HepG2 (cell line): ENCODE measurements around the gene TLL2. TPM values are rescaled to one million over a fixed set of nuclear protein-coding genes. Genes with fewer than 3 reads are reported as not detected.

Experiments
- CBX1 ChIP-seq: IDR thresholded peaks from one replicate; pipeline ENCODE4 v1.6.1; 2016; ENCODE audit warnings: antibody characterized with exemption, low read depth
- DMTF1 ChIP-seq: sonication (generic); formaldehyde crosslinking; IDR thresholded peaks from 2 replicates; pipeline ENCODE4 v1.4.0; 2020; ENCODE audit warnings: mild to moderate bottlenecking, missing genetic modification reagents
- EP300 ChIP-seq, 3 experiments: sonication (generic) in 1 of 3; formaldehyde crosslinking in 1 of 3; IDR thresholded peaks; 2 replicates each; pipeline versions ENCODE4 v1.5.1 to v1.6.1; 2011 to 2020; ENCODE audit warnings: low read depth in 2 of 3, low read length in 2 of 3, borderline replicate concordance in 1 of 3, improper control_type of control experiment in 1 of 3, mild to moderate bottlenecking in 1 of 3, missing genetic modification reagents in 1 of 3, moderate library complexity in 1 of 3
- GMEB2 ChIP-seq: IDR thresholded peaks from 2 replicates; pipeline ENCODE4 v1.6.1; 2016; ENCODE audit warnings: missing biosample characterization, missing genetic modification reagents, low read depth
- HBP1 ChIP-seq: IDR thresholded peaks from 2 replicates; pipeline ENCODE4 v1.6.1; 2016; ENCODE audit warnings: low read depth, control low read depth
- KIAA2018 ChIP-seq: sonication (generic); formaldehyde crosslinking; IDR thresholded peaks from 2 replicates; pipeline ENCODE4 v1.5.0; 2020; ENCODE audit warnings: mild to moderate bottlenecking, missing genetic modification reagents, borderline replicate concordance
- SRF ChIP-seq: IDR thresholded peaks from 2 replicates; pipeline ENCODE4 v1.6.1; 2011; ENCODE audit warnings: mild to moderate bottlenecking, low read depth, low read length, moderate library complexity
- TFDP1 ChIP-seq: IDR thresholded peaks from 2 replicates; pipeline ENCODE4 v1.6.1; 2016; ENCODE audit warnings: missing compliant biosample characterization, missing genetic modification reagents, borderline replicate concordance
- U2AF2 ChIP-seq: fragments of 200-400 bp; formaldehyde crosslinking; IDR thresholded peaks from 2 replicates; pipeline ENCODE4 v1.6.1; 2017; ENCODE audit warnings: low read depth, mild to moderate bottlenecking, low read length
- ZBTB7B ChIP-seq: sonication (generic); formaldehyde crosslinking; IDR thresholded peaks from 2 replicates; pipeline ENCODE4 v1.4.0; 2020; ENCODE audit warnings: missing genetic modification reagents
- ZNF274 ChIP-seq: sonication (generic); formaldehyde crosslinking; IDR thresholded peaks from 2 replicates; pipeline ENCODE4 v1.5.1; 2020; ENCODE audit warnings: mild to moderate bottlenecking, missing genetic modification reagents
- ZNF883 ChIP-seq: sonication (generic); formaldehyde crosslinking; IDR thresholded peaks from 2 replicates; pipeline ENCODE4 v1.5.1; 2020; ENCODE audit warnings: mild to moderate bottlenecking, missing genetic modification reagents; ENCODE audit errors: not compliant biosample characterization
- polyA plus RNA-seq, 8 experiments: library from polyadenylated mRNA; depleted of rRNA in 3 of 8; stranded (reverse) in 7 of 8; unstranded in 1 of 8; fragments of >200 nt; fragmentation: Illumina TruSeq in 4 of 8; extraction: Trizol in 4 of 8; gene quantifications; 2 replicates each; pipeline versions ENCODE4 v1.2.1 to v1.2.3, GENCODE V29; 2011 to 2016; ENCODE audit warnings: low read depth in 4 of 8, missing spikeins in 1 of 8, mixed read lengths in 1 of 8; ENCODE audit not compliant: insufficient read depth in 1 of 8
- total RNA-seq, 5 experiments: library from RNA; depleted of rRNA; stranded (reverse); fragments of >200 nt; fragmentation: Illumina TruSeq; extraction: Trizol; gene quantifications; 2 replicates each; pipeline ENCODE4 v1.2.3, GENCODE V29; 2016; ENCODE audit warnings: low read depth in 1 of 5

Gene TLL2
- total and polyA plus RNA-seq, 2 of the 13 experiments (the other 11 are each of a cell fraction or from before 2014, with no cell fraction given) = 0.09 TPM; not detected in 1

- no peak for TF ChIP-seq CBX1
- TF ChIP-seq DMTF1 (CRISPR knock-in tag) = no peak
- TF ChIP-seq ZNF883 (CRISPR knock-in tag) = no peak
- peak; percentile 63 for TF ChIP-seq TFDP1 (CRISPR knock-in tag)
- no peak; the same call in 1 of the 2 replicates for TF ChIP-seq ZBTB7B (CRISPR knock-in tag)
- TF ChIP-seq GMEB2 (CRISPR knock-in tag) = no peak
- TF ChIP-seq SRF = no peak
- TF ChIP-seq HBP1 (CRISPR knock-in tag) = no peak
- no peak for TF ChIP-seq ZNF274 (CRISPR knock-in tag)
- TF ChIP-seq KIAA2018 (CRISPR knock-in tag) = no peak
- no peak for TF ChIP-seq U2AF2
- TF ChIP-seq EP300 (IDR thresholded peaks at IDR 0.05; ENCODE audit: low read depth in 2 of 2, low read length in 2 of 2) = no peak
- no peak for TF ChIP-seq EP300 (CRISPR knock-in tag; IDR thresholded peaks at IDR 0.05; ENCODE audit: borderline replicate concordance)
Measured at GRCh38 chr10:96513698-96514561, at the start of gene TLL2 (continued).
